HepG2 (cell line): Measurements from ENCODE around the gene CAP2. TPM values are rescaled to one million over a fixed set of nuclear protein-coding genes. Genes with fewer than 3 reads are reported as not detected.

Source experiments
- ATAC-seq: fragments of 200-7000 bp; cut with Tn5 transposase; 3 replicates; pipeline ENCODE4 v1.9.1; 2020; ENCODE audit warnings: mild to moderate bottlenecking, moderate library complexity
- BruUV-seq: library from RNA; stranded (reverse); fragments of 400-500 nt; replicated peaks from 2 replicates; lab custom pipeline; 2021; lab: Mats Ljungman, UMichigan
- CTCF ChIA-PET: fragments of 300-600 bp; formaldehyde crosslinking; extraction: SDS; loops from one replicate; lab custom pipeline; 2021; ENCODE audit warnings: low total read pairs, inconsistent platforms, low intra/inter-chr PET ratio; lab: Yijun Ruan, JAX
- POLR2A ChIA-PET: fragments of 350-600 bp; sonication (Branson Sonifier 250); formaldehyde crosslinking; loops from one replicate; lab custom pipeline; 2020; ENCODE audit warnings: antibody characterized with exemption, inconsistent platforms; lab: Yijun Ruan, JAX
- DNase-seq: peaks from one replicate; pipeline ENCODE4 v3.0.0-alpha.2; 2015; ENCODE audit warnings: low spot score
- FAIRE-seq: peaks from 3 replicates; lab custom pipeline; 2011; peaks lifted over from hg19 to GRCh38; lab: Jason Lieb, UNC
- H2AFZ ChIP-seq: one replicate; pipeline ENCODE4 v1.6.1; 2011; ENCODE audit warnings: low read length, inconsistent platforms
- H3K27ac ChIP-seq: fragments of 300-600 bp; 3 replicates; pipeline ENCODE4 v1.8.0; 2011; ENCODE audit warnings: mixed run types, mild to moderate bottlenecking, mixed read lengths, low read length, inconsistent platforms; ENCODE audit not compliant: insufficient read depth; ENCODE audit errors: extremely low read length
- H3K27me3 ChIP-seq, 2 experiments: fragments of 200-600 bp in 1 of 2; 2 replicates in 1 of 2; 3 replicates in 1 of 2; pipeline versions ENCODE4 v1.6.0 to v1.8.0; 2011; ENCODE audit warnings: low read length in 2 of 2, mild to moderate bottlenecking in 2 of 2, moderate library complexity in 2 of 2, inconsistent platforms in 1 of 2; ENCODE audit not compliant: insufficient read depth in 2 of 2, control insufficient read depth in 1 of 2
- H3K36me3 ChIP-seq, 2 experiments: fragments of 200-600 bp in 1 of 2; replicated peaks in 1 of 2; 2 replicates in 1 of 2; 3 replicates in 1 of 2; pipeline versions ENCODE4 v1.5.1 to v1.8.0; 2011; ENCODE audit warnings: low read length in 2 of 2, inconsistent platforms in 1 of 2; ENCODE audit not compliant: insufficient read depth in 2 of 2, control insufficient read depth in 1 of 2
- H3K4me1 ChIP-seq: 2 replicates; pipeline ENCODE4 v1.5.1; 2012; ENCODE audit warnings: low read length, inconsistent platforms; ENCODE audit not compliant: insufficient read depth
- H3K4me2 ChIP-seq: 2 replicates; pipeline ENCODE4 v1.6.0; 2011; ENCODE audit warnings: low read depth, low read length, inconsistent platforms
- H3K4me3 ChIP-seq, 3 experiments: fragments of 200-600 bp in 1 of 3; sonication (generic), shearing (Covaris generic) in 1 of 3; replicated peaks in 1 of 3; 2 replicates each; pipeline ENCODE4 v1.5.1; 2011 to 2016; ENCODE audit warnings: low read length in 3 of 3, inconsistent platforms in 2 of 3, low read depth in 2 of 3, mild to moderate bottlenecking in 2 of 3, control low read depth in 1 of 3, mixed read lengths in 1 of 3; ENCODE audit not compliant: insufficient read depth in 1 of 3
- H3K79me2 ChIP-seq: one replicate; pipeline ENCODE4 v1.6.1; 2011; ENCODE audit warnings: low read length, inconsistent platforms; ENCODE audit not compliant: insufficient read depth
- H3K9ac ChIP-seq: 2 replicates; pipeline ENCODE4 v1.6.0; 2011; ENCODE audit warnings: mild to moderate bottlenecking, low read depth, low read length, inconsistent platforms; ENCODE audit not compliant: insufficient read depth
- H3K9me3 ChIP-seq: 2 replicates; pipeline ENCODE4 v1.5.1; 2012; ENCODE audit warnings: mild to moderate bottlenecking, low read length
- H4K20me1 ChIP-seq: 2 replicates; pipeline ENCODE4 v1.6.0; 2011; ENCODE audit warnings: inconsistent platforms, mild to moderate bottlenecking, low read length, moderate library complexity; ENCODE audit not compliant: insufficient read depth
- CREB3 ChIP-seq: sonication (generic); formaldehyde crosslinking; IDR thresholded peaks from 2 replicates; pipeline ENCODE4 v1.5.0; 2020; ENCODE audit warnings: missing genetic modification reagents
- JARID2 ChIP-seq: sonication (generic); formaldehyde crosslinking; IDR thresholded peaks from 2 replicates; pipeline ENCODE4 v1.8.1; 2023; ENCODE audit warnings: missing genetic modification reagents, inconsistent platforms; ENCODE audit not compliant: insufficient replicate concordance
- MAFF ChIP-seq: IDR thresholded peaks from 2 replicates; pipeline ENCODE4 v1.6.1; 2011; ENCODE audit warnings: low read depth, low read length, improper control_type of control experiment
- MAFK ChIP-seq, 2 experiments: IDR thresholded peaks in 1 of 2; conservative IDR thresholded peaks in 1 of 2; 2 replicates each; pipeline ENCODE4 v1.6.1; 2011; ENCODE audit warnings: improper control_type of control experiment in 2 of 2, low read length in 2 of 2
- NBN ChIP-seq: fragments of 450-650 bp; conservative IDR thresholded peaks from 2 replicates; pipeline ENCODE4 v1.6.1; 2017
- PAWR ChIP-seq: sonication (generic); formaldehyde crosslinking; IDR thresholded peaks from 2 replicates; pipeline ENCODE4 v1.4.0; 2020; ENCODE audit warnings: missing genetic modification reagents, mild to moderate bottlenecking, borderline replicate concordance
- PHF8 ChIP-seq: sonication (generic); formaldehyde crosslinking; IDR thresholded peaks from 2 replicates; pipeline ENCODE4 v1.5.0; 2020; ENCODE audit warnings: missing genetic modification reagents
- RBM22 ChIP-seq: fragments of 200-400 bp; formaldehyde crosslinking; optimal IDR thresholded peaks from 2 replicates; pipeline ENCODE3; 2017; ENCODE audit warnings: mild to moderate bottlenecking, low read length, moderate library complexity
- ZFP36L1 ChIP-seq: sonication (generic); formaldehyde crosslinking; IDR thresholded peaks from 2 replicates; pipeline ENCODE4 v1.8.0; 2022; ENCODE audit warnings: mild to moderate bottlenecking, missing genetic modification reagents, moderate library complexity
- ZMAT3 ChIP-seq: sonication (generic); formaldehyde crosslinking; conservative IDR thresholded peaks from 2 replicates; pipeline ENCODE4 v1.7.0; 2021; ENCODE audit warnings: missing genetic modification reagents
- ZNF446 ChIP-seq: sonication (generic); formaldehyde crosslinking; IDR thresholded peaks from 2 replicates; pipeline ENCODE4 v1.5.0; 2020; ENCODE audit warnings: mild to moderate bottlenecking, missing genetic modification reagents
- ZNF563 ChIP-seq: sonication (generic); formaldehyde crosslinking; IDR thresholded peaks from 2 replicates; pipeline ENCODE4 v1.8.0; 2022; ENCODE audit warnings: mild to moderate bottlenecking, moderate library complexity, missing genetic modification reagents
- ZNF7 ChIP-seq: IDR thresholded peaks from 2 replicates; pipeline ENCODE4 v1.6.1; 2016; ENCODE audit warnings: missing biosample characterization, missing genetic modification reagents
- ZNF75D ChIP-seq: sonication (generic); formaldehyde crosslinking; IDR thresholded peaks from 2 replicates; pipeline ENCODE4 v1.8.1; 2023; ENCODE audit warnings: missing genetic modification reagents, mild to moderate bottlenecking, borderline replicate concordance
- ZZZ3 ChIP-seq: sonication (generic); formaldehyde crosslinking; IDR thresholded peaks from 2 replicates; pipeline ENCODE4 v1.4.0; 2020; ENCODE audit warnings: missing genetic modification reagents, mild to moderate bottlenecking, borderline replicate concordance
- WGBS: methylation state at CpG from one replicate; pipeline ENCODE4 v1.1.6; 2017; ENCODE audit warnings: low lambda C conversion rate; 5-methylcytosine and 5-hydroxymethylcytosine counted together
- in situ Hi-C: cut with HindIII; loops from 2 replicates; pipeline ENCODE4 v1.10.0; 2017; ENCODE audit warnings: low pct_unique_long_range_greater_than_20kb; ENCODE audit not compliant: extremely low pct_ligation_motif_present
- intact Hi-C: fragments of 100-400 bp; cut with micrococcal nuclease; formaldehyde crosslinking; loops from one replicate; pipeline ENCODE4 v1.10.0; 2022; ENCODE audit not compliant: unreplicated experiment
- polyA plus RNA-seq, 8 experiments: library from polyadenylated mRNA; depleted of rRNA in 3 of 8; stranded (reverse) in 7 of 8; unstranded in 1 of 8; fragments of >200 nt; fragmentation: Illumina TruSeq in 4 of 8; extraction: Trizol in 4 of 8; gene quantifications; 2 replicates each; pipeline versions ENCODE4 v1.2.1 to v1.2.3, GENCODE V29; 2011 to 2016; ENCODE audit warnings: low read depth in 4 of 8, missing spikeins in 1 of 8, mixed read lengths in 1 of 8; ENCODE audit not compliant: insufficient read depth in 1 of 8
- total RNA-seq, 5 experiments: library from RNA; depleted of rRNA; stranded (reverse); fragments of >200 nt; fragmentation: Illumina TruSeq; extraction: Trizol; gene quantifications; 2 replicates each; pipeline ENCODE4 v1.2.3, GENCODE V29; 2016; ENCODE audit warnings: low read depth in 1 of 5
- TF ChIP-seq, protein P1 (sequence below): sonication (generic); formaldehyde crosslinking; IDR thresholded peaks from 2 replicates; pipeline ENCODE4 v1.4.0; 2020; ENCODE audit warnings: missing genetic modification reagents

CAP2 gene
- total and polyA plus RNA-seq, 2 of the 13 experiments (the other 11 are each of a cell fraction or from before 2014, with no cell fraction given) = 7.9 to 53.1 TPM

GRCh38 chr6:17457405-17457804 lies 64.0 kb downstream of the CAP2 start:
- CTCF ChIA-PET = no interaction called here
- Histone ChIP-seq H3K9me3 (no peaks in the 10 kb centered on the region), H3K4me2 (no peak overlapping the region), H3K27ac (no peak overlapping the region), H4K20me1 (no peaks in the 10 kb centered on the region), H3K9ac (no peak overlapping the region), H3K36me3 (no peaks in the 10 kb centered on the region), H3K27me3 (no peaks in the 10 kb centered on the region), H3K4me1 (peaks cover 5% of the 10 kb centered on the region; the same call in 1 of the 2 replicates), H3K79me2 (no peaks in the 10 kb centered on the region), H2AFZ (no peak overlapping the region), H3K4me3 (no peak overlapping the region)
- FAIRE-seq = no peak
- no peak for ATAC-seq
- BruUV-seq = no TSS peak
- in situ Hi-C loops = no loop called here
- intact Hi-C loops = no loop called here
- DNase-seq = no peak
- WGBS = 96% methylated on average over 4 of the region's 4 CpGs
- POLR2A ChIA-PET = no interaction called here
- TF ChIP-seq MAFK (conservative IDR thresholded peaks at IDR 0.05 in 1 of 2, IDR thresholded peaks at IDR 0.05 in 1 of 2; ENCODE audit: low read length in 2 of 2) (peak; percentile 41 to 75; a peak in 2 of 4 replicates), ZNF75D (no peak), CREB3 (no peak), MAFF (peak; percentile 39; the same call in 1 of the 2 replicates)

DNA sequence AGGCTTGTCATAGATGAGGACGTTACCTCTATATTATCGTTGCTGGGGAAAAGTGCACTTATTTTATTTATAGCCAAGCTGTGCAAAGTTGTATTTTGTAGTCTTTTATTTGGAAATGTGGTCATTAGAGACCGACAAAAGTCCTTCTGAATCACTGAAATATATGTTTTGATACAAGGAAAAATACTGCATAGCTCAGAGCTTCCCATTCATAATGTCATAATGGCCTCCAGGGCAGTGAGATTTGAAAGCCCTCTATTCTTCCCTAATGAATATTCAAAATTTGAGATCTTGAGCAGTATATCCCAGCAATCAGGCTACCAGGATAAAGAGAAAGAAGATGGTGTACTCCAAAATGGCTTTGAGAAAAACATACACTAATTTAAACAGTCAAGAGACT lies 64.6 kb downstream of the CAP2 start:
- POLR2A ChIA-PET = no interaction called here
- no TSS peak for BruUV-seq
- Histone ChIP-seq H2AFZ (no peak overlapping the region), H3K4me2 (no peak overlapping the region), H4K20me1 (no peaks in the 10 kb centered on the region), H3K36me3 (no peaks in the 10 kb centered on the region), H3K27me3 (no peaks in the 10 kb centered on the region), H3K9ac (no peak overlapping the region), H3K4me3 (no peak overlapping the region), H3K27ac (no peak overlapping the region), H3K4me1 (peaks cover 5% of the 10 kb centered on the region; the same call in 1 of the 2 replicates), H3K79me2 (no peaks in the 10 kb centered on the region), H3K9me3 (no peaks in the 10 kb centered on the region)
- intact Hi-C loops = no loop called here
- no peak for ATAC-seq
- DNase-seq = no peak
- in situ Hi-C loops = no loop called here
- CTCF ChIA-PET = no interaction called here
- WGBS = 83% methylated on average over 3 of the region's 3 CpGs
- no peak for FAIRE-seq
- TF ChIP-seq, protein P1, sequence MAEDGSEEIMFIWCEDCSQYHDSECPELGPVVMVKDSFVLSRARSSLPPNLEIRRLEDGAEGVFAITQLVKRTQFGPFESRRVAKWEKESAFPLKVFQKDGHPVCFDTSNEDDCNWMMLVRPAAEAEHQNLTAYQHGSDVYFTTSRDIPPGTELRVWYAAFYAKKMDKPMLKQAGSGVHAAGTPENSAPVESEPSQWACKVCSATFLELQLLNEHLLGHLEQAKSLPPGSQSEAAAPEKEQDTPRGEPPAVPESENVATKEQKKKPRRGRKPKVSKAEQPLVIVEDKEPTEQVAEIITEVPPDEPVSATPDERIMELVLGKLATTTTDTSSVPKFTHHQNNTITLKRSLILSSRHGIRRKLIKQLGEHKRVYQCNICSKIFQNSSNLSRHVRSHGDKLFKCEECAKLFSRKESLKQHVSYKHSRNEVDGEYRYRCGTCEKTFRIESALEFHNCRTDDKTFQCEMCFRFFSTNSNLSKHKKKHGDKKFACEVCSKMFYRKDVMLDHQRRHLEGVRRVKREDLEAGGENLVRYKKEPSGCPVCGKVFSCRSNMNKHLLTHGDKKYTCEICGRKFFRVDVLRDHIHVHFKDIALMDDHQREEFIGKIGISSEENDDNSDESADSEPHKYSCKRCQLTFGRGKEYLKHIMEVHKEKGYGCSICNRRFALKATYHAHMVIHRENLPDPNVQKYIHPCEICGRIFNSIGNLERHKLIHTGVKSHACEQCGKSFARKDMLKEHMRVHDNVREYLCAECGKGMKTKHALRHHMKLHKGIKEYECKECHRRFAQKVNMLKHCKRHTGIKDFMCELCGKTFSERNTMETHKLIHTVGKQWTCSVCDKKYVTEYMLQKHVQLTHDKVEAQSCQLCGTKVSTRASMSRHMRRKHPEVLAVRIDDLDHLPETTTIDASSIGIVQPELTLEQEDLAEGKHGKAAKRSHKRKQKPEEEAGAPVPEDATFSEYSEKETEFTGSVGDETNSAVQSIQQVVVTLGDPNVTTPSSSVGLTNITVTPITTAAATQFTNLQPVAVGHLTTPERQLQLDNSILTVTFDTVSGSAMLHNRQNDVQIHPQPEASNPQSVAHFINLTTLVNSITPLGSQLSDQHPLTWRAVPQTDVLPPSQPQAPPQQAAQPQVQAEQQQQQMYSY = no peak
- TF ChIP-seq JARID2 (CRISPR knock-in tag) (no peak), RBM22 (no peak), ZNF446 (CRISPR knock-in tag) (no peak), ZZZ3 (CRISPR knock-in tag) (no peak), PHF8 (no peak), ZMAT3 (CRISPR knock-in tag) (no peak), ZNF563 (CRISPR knock-in tag) (no peak), ZFP36L1 (CRISPR knock-in tag) (no peak), NBN (no peak), PAWR (CRISPR knock-in tag) (no peak), ZNF7 (no peak)
